ENCODE data around the gene ZMIZ1.

The ZMIZ1 gene

DNA sequence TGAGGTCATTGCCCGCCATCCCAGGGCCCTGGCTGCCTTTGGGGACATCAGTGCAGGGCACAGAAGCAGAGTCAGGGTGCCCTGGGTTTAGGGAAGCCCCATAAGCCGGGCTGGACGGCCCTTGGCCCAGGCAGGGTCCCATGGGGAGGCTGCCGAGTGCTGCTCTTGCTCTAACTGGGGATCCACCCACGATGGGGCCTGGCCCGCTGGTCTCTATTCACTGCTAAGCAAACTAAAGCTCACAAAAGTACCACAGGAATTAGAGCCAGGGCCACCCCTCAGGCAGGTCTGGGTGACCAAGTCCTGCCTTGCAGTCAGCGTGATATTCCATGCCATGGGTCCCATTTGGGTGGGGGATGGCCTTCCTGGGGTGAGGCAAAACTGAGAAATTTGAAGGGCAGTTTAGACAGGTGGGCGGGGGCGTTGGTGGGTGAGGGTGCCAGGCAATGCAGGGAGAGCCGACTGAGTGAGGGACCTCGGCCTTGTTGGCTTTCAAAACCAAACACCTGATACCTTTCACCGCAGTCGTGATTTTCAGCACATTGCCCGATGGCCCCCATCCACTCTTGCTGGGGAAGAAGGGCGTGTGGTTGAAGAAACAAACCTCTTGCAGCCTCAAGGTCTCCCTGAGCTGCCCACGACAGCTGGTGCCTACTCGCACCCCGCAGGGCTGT is 185.7 kb downstream of the ZMIZ1 start:
- DNase-seq, result no peak

DNA sequence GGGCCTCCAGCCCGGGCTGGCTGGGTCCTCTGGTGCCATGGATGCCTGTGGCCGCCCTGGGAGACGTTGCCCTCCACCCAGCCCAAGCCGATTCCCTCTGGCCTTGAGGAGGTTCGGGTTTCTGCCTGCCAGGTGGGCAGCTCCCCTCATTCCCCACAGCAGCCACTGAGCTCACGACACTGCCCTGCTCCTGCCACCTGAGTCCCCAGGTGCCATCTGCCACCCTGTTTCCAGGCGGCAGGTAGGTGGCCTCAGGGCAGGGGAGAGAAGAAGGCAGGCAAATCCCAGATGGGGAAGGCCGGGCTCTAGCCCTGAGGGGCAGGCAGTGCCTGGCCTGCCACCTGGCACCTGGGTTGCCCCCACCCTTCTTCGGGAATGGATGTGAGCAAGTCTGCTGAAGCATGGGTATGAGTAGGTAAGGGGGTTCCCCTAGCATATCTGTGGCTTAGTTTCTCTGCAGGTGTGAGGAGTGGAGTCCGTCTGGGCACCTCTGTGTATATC is 186.3 kb downstream of the ZMIZ1 start:
- DNase-seq, result no peak

DNA sequence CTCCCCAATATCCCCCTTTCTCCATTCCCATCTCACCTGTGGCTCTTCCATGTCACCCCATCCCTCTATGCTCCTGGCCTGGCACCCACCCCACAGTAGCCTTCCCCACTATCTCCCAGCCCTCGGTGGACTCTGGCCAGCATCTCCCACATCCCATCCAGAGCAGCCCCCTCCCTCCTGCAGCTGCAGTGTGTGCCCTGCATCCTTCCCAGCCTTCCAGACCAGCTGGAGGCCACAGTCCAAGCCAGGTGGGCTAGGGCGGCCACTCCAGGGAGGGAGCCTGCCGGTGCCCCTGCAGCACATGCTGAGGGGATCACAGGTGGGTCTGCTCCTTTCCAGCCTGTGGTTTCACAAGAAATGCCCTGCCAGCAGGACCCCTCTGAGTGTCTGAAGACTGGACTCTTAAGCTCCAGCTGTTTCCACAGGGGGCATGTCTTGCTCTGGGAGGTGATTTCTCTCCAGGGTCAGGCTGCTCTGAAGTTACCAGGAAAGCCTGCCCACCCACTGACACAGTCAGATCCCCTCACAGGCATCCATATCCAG is 187.6 kb downstream of the ZMIZ1 start:
- DNase-seq, result no peak

DNA sequence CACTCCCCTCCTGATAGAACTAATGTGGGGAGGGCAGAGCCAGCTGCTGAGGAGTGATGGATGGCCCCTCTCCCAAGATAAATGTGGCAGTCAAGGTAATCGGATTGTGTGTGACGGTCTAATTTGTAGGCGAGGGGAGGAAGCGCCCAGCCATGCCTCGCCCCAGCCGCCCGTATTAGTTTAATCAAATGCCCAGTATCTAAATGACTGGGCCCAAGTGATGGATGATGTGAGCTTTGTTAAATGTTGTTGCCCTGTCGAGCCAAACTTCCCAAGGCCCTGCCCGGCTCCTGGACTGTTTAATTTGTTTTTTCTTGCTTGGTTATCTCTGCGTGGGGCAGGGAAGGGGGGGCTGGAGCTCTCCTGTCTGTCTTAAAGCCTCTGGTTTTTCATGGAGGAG is 190.1 kb downstream of the ZMIZ1 start:
- no peak for DNase-seq

DNA sequence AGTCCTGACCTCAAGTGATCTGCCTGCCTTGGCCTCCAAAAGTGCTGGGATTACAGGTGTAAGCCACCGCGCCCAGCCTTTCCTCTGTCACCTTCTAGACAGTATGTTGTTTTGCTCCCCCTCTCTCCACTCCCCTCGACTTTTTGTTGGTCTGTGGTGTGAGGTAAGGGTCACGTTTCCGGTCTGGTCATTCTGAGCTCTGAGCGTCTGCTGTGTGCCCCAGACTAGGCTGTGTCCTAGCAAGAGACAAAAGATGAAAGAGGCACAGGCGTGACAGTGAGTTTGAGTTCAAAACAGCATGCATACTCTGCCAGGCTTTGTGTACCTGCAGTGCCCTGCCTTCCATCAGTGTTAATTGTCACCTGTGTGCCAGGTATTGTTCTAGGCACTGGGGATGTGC is 191.1 kb downstream of the ZMIZ1 start:
- DNase-seq, result no peak

DNA sequence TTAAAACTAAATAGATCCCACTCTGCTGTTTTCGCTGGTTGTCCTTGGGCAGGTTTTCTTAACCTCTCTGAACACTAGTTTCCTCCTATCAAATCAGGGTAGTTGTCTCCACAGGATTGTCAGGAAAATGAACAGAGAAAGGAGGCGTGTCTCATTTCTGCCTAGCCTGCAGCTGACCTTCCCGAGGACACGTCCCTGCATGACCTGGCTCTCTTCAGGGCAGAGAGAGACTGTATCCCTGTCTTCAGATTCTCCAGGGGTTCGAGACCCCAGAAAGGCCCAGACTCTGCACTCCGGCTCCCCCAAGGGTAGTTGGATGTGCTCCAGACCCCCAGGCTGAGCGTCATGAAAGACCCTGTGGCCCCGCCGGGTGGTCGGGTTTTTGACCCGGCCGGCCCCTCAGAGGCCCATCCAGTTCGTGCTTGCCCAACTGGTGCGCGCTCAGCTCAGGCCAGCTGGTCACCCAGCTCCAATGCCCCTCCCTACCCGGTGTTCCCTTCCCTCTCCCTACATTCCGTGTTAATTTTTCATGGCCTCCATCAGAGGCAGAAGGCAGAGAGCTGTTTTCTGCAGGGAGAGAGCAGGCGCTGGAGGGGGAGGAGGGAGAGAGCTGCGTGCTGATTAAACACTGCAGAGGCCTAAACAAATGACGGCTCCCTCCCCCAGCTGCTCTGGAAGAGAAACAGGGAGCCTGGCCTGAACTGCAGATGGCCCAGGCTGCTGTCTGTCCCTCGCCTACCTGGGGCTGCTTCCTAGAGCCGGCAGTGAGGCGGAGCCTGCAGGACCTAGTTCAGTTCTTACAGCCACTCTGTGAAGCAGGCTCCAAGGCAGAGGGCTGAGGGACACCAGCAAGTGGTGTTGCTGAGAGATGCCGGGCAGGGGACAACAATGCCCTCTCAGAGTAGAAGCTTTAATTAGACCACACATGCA is 192.3 kb downstream of the ZMIZ1 start:
- no peak for DNase-seq

DNA sequence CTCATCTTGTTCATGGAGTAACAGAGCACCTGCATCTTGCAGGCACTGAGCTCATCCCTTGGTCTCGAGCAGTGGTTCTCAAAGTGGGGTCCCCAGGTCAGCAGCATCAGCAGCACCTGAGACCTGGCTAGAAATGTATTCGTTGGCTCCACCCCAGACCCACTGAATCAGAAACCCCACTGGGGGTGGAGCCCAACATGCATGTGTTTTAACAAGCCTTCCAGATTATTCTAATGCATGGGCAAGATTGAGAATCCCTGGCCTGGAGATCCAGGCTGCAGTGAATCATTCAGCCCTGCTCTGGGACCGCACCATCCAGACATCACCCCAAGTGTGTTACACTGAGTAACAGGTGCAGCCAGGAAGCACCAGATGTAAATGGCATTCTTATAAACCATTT is 193.4 kb downstream of the ZMIZ1 start:
- no peak for DNase-seq

DNA sequence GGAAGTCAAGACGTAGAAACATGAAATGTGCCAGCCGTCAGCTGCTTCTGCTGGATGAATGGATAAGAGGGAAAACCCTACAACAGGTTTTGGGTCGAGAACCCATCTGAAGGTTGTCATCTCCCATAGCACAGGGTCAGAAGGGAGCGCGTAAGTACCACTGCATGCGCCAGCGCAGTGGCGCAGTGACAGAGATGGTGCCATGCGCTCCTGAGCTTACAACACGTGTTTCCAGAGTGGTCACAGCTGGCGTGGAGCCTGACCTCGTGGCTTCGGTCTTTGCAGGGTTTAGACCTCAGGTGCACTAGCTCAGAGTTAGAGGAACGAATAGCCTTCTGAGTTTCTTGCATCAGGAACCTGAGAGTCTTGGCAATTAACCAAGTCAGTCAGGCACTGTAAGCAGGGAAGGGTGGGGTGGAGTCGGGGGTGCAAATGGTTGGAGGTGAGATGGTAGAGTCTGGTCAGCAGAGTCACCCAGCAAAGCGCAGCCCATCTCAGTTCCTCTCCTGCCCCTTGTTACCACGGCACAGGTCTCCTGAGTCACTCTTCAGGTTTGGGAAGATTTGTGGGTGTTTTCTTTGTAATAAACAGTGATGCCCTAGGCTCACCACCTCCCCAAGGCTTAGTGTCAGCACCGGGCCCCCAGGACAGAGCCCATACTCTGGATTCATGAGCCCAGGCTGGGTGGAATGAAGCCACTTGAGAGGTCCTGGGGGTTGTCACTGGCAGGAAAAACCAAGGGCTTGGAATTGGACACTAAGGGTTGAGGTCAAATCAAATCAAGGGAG is 194.4 kb downstream of the ZMIZ1 start:
- no peak for DNase-seq

DNA sequence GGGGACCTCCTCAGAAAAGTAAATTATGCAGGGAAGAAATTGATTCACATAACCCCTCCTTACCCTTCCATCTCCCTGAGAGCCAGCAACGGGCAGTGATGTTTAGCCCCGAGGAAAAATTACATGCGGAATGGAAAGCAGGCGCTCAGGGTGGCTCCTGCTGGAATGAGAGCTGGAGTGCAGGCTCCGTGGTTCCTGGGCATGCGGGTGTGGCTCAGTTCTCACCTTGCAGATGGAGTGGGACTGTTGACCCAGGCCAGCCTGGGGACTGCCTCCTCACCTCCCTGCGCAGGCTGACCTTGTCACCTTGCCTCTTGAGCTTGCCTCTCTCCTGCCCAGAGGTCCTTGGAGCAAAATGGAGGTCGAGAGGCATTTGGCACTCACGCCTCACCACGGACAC is 195.2 kb downstream of the ZMIZ1 start:
- no peak for DNase-seq

DNA sequence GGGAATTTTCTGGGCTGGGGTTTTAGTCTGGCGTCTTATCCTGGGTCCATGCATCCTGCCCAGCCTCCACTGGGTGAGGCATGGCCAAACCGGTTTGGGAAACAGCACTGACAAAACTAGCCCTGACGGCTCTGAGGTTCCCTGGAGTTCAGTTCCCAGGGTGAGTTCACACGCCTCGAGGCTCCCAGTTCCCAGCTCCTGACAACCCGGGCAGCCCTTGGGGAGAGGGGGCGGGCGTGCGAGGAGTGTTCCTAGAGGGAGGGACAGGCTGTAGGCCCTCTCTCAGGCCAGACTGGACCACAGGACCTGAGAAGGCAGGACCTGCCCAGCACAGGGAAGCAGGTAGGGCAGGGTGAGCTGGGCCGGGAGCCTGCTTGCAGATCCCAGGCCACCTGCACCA is 196.2 kb downstream of the ZMIZ1 start:
- no peak for DNase-seq

DNA sequence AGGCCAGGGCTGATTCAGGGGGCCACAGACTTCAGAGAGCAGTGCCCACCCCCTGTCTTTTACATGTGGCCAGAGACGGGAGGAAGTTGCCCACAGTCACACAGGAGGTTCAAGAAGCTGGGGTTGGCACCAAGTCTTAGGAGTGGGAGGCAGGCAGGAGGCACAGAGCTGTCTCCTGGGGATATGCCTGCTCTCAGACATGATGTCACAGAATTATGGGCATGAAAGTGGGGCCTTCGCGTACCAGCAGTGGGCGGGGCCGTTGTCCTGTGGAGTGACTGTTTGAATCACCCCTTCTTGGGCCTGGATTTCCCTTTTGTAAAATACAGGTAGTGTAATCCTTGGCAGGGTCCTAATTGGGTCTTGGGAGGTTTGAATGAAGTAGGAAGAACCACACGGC is 197.3 kb downstream of the ZMIZ1 start:
- DNase-seq, result no peak

DNA sequence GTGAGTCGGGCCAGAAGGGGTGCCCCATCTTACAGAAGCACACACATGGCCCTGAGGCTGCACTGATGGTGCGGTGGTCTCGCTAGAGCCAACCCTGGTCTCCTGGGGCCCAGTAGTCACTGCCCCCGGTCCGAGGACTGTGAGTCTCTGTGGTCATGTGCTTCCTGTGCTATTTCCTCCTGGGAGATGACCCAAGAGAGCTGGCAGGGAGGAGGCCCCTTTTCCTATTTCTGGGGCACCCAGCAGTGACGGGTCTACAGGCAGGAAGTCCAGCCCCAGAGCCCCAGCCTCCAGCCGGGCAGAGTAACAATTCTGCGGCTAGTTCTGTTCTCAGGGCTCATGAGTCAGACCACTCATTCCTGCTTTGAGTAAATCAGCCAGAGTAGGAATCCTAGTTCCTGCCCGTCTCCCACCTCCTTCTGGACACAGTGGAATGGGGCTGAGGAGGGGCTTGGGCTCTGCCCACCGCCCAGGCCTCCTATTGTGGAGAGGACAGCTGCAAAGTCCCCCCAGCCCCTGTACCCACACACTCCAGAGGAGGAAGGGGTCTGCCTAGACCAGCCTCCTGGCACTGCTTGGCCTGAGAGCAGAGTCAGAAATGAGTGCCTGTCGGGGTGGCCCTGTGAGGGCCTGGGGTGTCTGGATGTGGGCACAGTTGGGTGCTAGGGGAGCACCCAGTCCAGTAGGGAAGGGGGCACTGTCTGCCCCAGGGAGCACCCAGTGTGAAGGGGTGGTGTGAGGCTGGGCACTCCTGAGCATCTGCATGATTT is 198.0 kb downstream of the ZMIZ1 start:
- DNase-seq, result no peak

DNA sequence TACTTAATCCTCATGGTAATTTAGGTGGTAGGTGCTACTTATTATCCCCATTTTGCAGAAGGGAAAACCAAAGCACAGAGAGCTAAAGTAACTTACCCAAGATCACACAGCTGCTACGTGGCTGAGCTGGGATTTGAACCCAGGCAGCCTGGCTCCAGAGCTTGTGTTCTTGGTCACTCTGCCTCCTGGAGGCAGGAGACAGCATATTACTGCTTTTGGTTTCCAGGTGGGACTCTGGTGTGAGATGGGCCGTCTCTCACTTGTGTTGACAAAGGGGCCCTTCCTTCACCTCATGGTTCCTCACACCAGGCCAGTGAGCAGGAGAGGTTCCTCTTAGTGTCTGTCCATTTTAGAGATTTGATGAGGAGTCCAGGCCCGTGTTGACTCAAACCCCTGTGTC is 198.7 kb downstream of the ZMIZ1 start:
- DNase-seq, result no peak

DNA sequence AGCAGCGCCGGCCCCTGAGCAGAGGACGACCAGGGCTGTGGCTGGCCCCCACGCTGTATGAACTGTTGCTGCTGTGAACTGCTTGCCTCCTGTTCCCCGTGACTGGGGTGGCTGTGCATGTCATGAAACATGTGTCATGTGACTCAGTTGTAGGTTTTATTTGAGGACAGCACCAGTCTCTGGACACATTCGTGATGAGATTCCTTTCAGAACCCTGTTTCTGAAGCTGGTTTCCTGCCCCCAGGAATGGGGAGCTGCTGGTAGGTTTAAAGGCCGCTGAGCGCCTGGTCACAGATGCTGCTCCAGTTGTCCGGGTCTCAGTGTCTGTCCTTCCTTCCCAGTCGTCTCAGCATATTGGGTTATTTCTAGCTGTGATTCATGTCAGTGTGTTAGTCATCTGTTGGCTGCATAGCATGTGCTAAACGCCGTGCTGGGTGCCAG is 199.4 kb downstream of the ZMIZ1 start:
- no peak for DNase-seq

DNA sequence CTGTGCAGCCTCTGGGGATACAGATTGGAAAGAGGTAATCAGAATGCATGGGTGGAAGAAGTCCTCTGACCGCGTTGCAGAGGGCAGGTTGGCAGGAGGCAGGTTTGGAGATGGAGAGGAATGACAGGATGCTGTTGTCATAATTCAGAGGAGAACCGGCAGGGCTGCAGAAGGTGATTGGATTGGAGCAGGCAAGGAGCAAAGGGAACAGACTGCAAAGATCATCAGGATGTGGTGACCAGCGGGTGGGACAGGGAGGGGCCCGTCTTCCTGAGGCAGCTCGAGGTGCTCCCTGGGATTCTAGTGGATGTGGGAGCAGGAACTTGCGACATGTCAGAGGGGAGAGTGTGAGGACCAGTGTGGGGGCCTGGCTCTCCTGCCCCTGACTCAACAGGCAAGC is 200.0 kb downstream of the ZMIZ1 start:
- DNase-seq, result no peak

DNA sequence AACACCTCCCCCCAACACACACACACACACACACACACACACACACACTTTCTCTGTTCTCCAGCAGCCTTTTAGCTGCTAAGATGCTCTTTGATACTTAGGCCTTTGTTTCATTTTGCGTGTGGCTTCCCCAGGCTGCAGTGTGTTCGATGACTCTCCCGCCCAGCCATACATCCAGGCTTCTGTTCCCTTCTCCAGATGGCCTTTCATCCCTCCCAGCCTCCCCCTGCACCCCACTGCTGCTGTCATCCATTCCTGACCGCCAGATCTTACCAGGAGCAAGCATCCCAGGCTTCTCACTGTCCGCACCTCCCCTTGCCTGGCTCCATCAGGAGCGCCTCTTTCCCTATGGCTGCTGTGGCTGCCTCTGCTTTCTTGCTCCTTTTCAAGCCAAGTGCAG is 200.7 kb downstream of the ZMIZ1 start:
- DNase-seq, result no peak

DNA sequence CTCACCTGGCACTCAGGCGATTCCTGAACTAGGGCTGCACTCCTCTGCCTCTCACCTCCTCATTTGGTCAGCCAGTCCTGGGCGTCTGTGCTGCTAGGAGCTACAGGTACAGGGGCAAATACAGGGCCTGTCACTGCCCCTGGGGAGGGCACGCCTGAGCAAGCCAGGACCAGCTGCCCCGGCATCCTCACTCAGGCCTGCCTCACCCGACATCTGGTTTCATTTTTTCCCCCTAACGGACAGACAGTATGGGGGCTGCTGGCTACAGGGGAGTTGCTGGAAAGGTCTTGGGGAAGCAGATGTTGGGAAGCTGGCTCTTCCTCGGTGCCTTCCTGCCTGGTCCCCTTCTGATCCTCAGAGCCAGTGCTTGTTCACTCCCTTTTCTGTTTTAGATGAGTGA is 201.2 kb downstream of the ZMIZ1 start:
- no peak for DNase-seq

DNA sequence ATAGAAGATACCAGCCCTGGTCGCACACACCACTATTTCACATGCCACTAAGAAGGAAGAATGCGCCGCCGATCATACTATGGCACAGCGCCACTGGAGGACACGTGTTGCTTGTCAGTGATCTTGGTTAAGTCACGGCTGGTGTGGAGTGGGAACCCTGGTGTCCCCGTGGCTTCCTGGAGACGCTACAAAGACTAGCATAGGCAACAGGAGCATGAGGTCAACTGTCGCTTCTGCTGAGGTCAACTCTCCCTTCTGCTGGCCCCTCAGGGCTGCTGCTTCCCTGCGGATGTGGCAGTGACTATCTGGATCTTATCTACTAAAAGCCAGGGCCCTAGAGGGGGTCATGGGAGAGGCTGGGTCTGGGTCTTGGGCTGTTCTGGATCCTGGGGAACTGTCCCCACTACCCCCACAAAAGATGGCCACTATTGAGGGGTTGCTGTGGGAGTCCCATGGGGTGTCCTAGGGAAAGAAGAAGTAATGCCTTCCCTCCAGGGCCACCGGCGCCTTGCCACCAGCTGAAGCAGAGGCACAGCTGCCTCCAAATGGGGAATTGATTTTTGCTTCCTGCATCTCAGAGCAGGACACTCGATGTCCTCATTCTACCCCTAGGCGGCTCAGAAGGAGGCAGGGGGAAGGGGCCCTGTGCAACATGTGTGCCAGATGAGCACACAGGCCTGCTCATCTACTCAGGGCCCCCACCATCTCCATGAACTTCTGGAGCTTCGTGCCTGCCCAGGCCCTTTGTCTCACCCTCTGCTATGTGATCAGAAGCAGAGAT is 201.9 kb downstream of the ZMIZ1 start:
- no peak for DNase-seq

DNA sequence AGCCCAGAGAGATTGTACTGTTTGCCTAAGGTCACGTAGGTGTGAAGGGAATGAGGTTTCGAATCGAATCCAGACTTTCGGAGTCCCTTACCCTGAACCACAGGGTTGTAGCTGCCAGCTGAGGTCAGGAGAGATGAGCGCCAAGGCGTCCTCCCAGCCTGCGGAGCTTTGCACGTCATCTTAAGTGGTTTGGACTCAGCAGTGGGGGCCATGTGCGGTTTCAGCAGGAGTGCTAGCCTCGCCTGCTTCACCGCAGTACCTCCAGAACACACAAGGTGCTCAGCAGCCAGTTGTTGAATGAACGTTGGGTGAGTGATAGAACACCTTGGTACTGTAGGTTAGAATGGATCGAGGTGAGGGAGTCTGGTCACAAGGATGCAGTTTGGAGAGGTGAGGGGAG is 203.6 kb downstream of the ZMIZ1 start:
- no peak for DNase-seq

DNA sequence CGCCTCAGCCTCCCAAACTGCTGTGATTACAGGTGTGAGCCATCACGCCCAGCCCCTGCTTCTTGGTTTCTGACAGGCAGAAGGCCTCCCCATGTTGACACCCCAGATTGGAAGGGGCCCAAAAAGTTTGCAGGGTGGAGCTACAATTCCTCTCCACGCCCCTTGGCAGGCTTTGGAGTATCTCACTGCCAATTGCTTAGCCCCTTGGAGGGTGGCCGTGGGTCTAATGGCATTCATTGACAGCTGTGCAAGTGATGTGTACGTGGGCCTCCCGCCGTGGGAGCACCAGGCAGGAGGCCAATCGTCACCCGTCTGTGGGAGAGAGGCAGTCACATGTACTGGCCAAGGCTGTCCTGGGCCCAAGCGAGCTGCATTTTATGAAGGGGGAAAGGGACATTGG is 204.8 kb downstream of the ZMIZ1 start:
- DNase-seq, result no peak

All from activated CD4-positive, alpha-beta T cell treated with anti-CD3 and anti-CD28 coated beads for 1 hour (primary cell).